Measurements from ENCODE around the gene LIPC.

LIPC gene

DNA sequence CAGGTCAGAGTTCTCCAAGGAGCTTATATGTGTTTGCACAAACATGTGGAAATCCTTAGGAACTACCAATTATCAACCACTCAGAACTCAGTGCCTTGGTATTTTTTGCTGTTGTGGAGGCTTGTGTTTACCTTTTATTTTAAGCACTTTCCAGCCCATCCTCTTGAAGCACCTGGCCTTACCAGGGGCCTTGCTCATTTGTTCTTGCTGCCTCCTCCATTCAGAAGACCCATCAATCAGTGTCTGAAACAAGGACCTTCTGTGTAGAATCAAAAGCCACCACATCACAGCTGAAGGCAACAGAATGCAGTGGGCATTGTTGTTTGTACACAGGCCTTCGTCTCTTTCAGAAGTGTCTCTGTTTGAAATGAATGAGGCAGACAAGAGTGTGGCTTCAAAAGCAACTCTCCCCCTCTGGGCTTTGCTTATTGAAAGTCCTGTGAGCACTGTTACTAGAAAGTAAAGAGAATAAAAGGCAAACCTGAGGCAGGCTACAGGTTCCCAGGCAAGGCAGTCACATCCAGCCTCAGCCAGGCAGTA lies 24.5 kb upstream of the LIPC start:
- Histone ChIP-seq H3K27me3 (ENCODE audit: control insufficient read depth in 1 of 2, insufficient read depth in 2 of 2, low read length in 2 of 2) (no peaks in the 10 kb centered on the region), H3K9ac (ENCODE audit: low read length) (no peak overlapping the region), H3K9me3 (ENCODE audit: low read length) (no peaks in the 10 kb centered on the region), H3K4me1 (ENCODE audit: insufficient read depth, low read length) (peaks cover 7% of the 10 kb centered on the region), H3K36me3 (ENCODE audit: insufficient read depth, low read length) (no peaks in the 10 kb centered on the region), H3K4me3 (ENCODE audit: low read depth in 1 of 2, low read length in 2 of 2) (no peak overlapping the region), H3K27ac (ENCODE audit: low read depth, low read length) (no peak overlapping the region)

DNA sequence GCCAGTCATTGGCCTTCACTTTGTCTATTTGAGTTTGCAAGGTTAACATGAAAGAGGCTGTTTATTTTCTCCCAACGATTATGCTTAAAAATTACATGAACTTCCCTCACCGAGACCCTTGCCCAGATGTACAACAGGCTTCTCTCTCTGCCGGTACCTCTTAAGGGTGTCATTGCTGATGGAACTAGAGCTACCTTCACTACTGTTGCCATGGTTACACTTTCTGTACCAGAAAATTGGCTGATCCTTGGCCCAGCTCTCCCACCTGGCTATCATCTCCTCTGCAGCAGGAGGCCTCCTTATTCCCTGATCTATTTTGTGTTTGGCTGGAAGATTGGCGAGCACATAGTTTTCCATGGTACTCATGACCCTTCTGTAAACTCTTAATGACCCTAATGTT lies 24.0 kb upstream of the LIPC start:
- Histone ChIP-seq H3K4me3 (ENCODE audit: low read depth in 1 of 2, low read length in 2 of 2) (no peak overlapping the region), H3K27me3 (ENCODE audit: control insufficient read depth in 1 of 2, insufficient read depth in 2 of 2, low read length in 2 of 2) (no peaks in the 10 kb centered on the region), H3K9me3 (ENCODE audit: low read length) (no peaks in the 10 kb centered on the region), H3K36me3 (ENCODE audit: insufficient read depth, low read length) (no peaks in the 10 kb centered on the region), H3K27ac (ENCODE audit: low read depth, low read length) (no peak overlapping the region), H3K4me1 (ENCODE audit: insufficient read depth, low read length) (peaks cover 2% of the 10 kb centered on the region), H3K9ac (ENCODE audit: low read length) (no peak overlapping the region)

DNA sequence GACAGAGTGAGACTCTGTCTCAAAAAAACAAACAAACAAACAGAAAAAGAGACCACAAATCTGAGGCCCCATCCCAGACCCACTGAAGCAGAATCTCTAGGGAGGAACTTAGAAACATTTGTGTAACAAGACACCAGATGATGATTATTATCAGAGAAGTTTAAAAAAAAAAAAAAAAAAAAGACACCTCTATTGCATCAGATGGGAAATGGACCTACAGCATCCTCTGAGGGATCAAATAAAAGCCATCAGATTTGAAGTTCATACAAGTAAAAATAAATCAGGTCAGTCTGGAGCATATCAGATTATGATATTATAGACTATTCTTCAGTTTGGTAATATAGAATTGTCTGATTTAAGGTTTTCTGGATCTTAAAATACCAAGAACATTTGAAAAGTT lies 21.9 kb upstream of the LIPC start:
- no peaks in the 10 kb centered on the region for H3K4me1 ChIP-seq (ENCODE audit: insufficient read depth, low read length)
- no peaks in the 10 kb centered on the region for H3K9me3 ChIP-seq (ENCODE audit: low read length)
- no peaks in the 10 kb centered on the region for H3K27me3 ChIP-seq (ENCODE audit: control insufficient read depth in 1 of 2, insufficient read depth in 2 of 2, low read length in 2 of 2)
- no peak overlapping the region for H3K27ac ChIP-seq (ENCODE audit: low read depth, low read length)
- no peak overlapping the region for H3K4me3 ChIP-seq (ENCODE audit: low read depth in 1 of 2, low read length in 2 of 2)
- no peaks in the 10 kb centered on the region for H3K36me3 ChIP-seq (ENCODE audit: insufficient read depth, low read length)
- H3K9ac ChIP-seq (ENCODE audit: low read length) = no peak overlapping the region

DNA sequence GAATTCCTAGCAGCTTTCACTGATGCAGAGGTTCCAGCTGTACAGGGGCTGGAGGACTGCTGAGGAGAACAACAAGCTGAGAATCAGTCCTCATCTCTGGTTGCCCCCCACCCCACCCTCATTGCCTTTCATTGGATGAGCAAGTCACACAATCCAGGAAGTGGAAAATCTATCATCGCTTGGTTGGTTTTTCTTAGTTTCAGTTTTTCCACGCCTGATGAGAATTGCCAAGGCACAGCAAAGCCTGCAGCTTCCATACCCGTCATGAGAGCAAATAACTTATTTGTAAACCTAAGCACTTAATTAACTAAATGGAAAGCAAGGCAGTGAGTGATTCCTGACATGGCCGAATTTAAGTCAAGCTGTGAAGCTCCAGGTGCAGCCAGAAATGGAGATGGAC lies 21.4 kb upstream of the LIPC start:
- Histone ChIP-seq H3K27ac (ENCODE audit: low read depth, low read length) (no peak overlapping the region), H3K4me1 (ENCODE audit: insufficient read depth, low read length) (no peaks in the 10 kb centered on the region), H3K27me3 (ENCODE audit: control insufficient read depth in 1 of 2, insufficient read depth in 2 of 2, low read length in 2 of 2) (no peaks in the 10 kb centered on the region), H3K9me3 (ENCODE audit: low read length) (no peaks in the 10 kb centered on the region), H3K36me3 (ENCODE audit: insufficient read depth, low read length) (no peaks in the 10 kb centered on the region), H3K4me3 (ENCODE audit: low read depth in 1 of 2, low read length in 2 of 2) (no peak overlapping the region), H3K9ac (ENCODE audit: low read length) (no peak overlapping the region)

DNA sequence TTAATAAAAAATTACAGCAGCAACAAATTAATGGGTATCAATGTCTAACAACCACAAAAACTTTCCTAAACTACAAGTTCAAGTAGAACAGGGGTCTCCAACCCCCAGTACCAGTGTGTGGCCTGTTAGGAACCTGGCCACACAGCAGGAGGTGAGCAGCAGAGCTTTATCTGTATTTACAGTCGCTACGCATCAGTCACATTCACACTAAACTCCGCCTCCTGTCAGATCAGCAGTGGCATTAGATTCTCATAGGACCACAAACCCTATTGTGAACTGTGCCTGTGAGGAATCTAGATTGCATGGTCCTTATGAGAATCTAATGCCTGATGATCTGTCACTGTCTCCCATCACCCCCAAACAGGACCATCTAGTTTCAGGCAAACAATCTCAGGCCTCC lies 18.5 kb upstream of the LIPC start:
- Histone ChIP-seq H3K4me3 (ENCODE audit: low read depth in 1 of 2, low read length in 2 of 2) (no peak overlapping the region), H3K36me3 (ENCODE audit: insufficient read depth, low read length) (no peaks in the 10 kb centered on the region), H3K27me3 (ENCODE audit: control insufficient read depth in 1 of 2, insufficient read depth in 2 of 2, low read length in 2 of 2) (no peaks in the 10 kb centered on the region), H3K9ac (ENCODE audit: low read length) (no peak overlapping the region), H3K4me1 (ENCODE audit: insufficient read depth, low read length) (no peaks in the 10 kb centered on the region), H3K9me3 (ENCODE audit: low read length) (no peaks in the 10 kb centered on the region), H3K27ac (ENCODE audit: low read depth, low read length) (no peak overlapping the region)

DNA sequence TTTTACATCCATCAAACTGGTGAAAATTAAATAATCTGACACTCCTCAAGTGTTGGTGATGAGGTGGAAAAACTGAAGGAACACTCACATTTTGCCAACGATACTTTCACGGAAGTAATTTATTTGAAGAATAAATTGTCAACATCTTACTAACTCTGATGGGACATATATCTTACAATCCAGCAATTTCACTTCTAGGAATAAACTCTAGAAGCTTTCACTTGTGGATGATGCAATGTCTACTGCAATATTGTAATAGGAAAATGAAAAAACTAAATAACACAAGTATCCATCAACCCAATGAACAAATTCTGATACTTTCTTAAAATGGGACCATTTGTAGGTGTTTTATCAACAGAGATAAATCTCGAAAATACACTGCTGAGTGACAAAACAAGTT lies 16.2 kb upstream of the LIPC start:
- H3K27ac ChIP-seq (ENCODE audit: low read depth, low read length) = no peak overlapping the region
- no peaks in the 10 kb centered on the region for H3K36me3 ChIP-seq (ENCODE audit: insufficient read depth, low read length)
- H3K4me1 ChIP-seq (ENCODE audit: insufficient read depth, low read length) = no peaks in the 10 kb centered on the region
- H3K9ac ChIP-seq (ENCODE audit: low read length) = no peak overlapping the region
- no peak overlapping the region for H3K4me3 ChIP-seq (ENCODE audit: low read depth in 1 of 2, low read length in 2 of 2)
- no peaks in the 10 kb centered on the region for H3K27me3 ChIP-seq (ENCODE audit: control insufficient read depth in 1 of 2, insufficient read depth in 2 of 2, low read length in 2 of 2)
- no peaks in the 10 kb centered on the region for H3K9me3 ChIP-seq (ENCODE audit: low read length)

DNA sequence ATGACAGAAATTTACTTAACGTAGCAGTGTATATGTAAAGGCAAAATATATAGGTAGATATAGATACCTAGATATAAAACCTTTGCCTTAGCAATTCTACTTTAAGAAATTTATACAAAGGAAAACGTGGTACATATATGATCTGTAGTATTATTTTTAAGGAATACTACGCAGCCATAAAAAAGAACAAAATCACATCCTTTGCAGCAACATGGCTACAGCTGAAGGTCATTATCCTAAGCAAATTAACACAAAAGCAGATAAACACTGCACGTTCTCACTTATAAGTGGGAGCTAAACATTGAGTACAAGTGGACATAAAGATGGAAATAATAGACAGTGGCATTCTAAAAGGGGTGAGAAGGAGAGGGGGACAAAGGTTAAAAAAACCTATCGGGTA lies 14.8 kb upstream of the LIPC start:
- H3K4me1 ChIP-seq (ENCODE audit: insufficient read depth, low read length) = no peaks in the 10 kb centered on the region

DNA sequence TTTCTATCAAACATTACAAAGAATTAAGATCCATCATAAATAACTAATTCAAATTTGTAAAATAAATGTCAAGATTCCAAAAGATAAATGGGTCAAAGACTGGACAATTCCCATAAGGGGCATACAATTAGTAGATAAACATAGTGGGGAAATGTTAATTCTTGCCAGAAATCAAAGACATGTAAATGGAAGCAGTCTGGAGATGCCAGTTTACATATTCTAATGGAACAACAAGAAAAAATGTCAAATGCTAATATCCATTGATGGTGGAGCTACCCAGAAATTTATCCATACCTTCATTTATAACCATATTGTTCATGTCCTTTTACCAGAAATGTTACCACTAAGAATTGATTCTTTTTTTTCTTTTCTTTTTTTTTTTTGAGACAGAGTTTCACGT lies 13.7 kb upstream of the LIPC start:
- no peak overlapping the region for H3K4me3 ChIP-seq (ENCODE audit: low read depth in 1 of 2, low read length in 2 of 2)
- no peak overlapping the region for H3K27ac ChIP-seq (ENCODE audit: low read depth, low read length)
- no peaks in the 10 kb centered on the region for H3K27me3 ChIP-seq (ENCODE audit: control insufficient read depth in 1 of 2, insufficient read depth in 2 of 2, low read length in 2 of 2)
- no peaks in the 10 kb centered on the region for H3K4me1 ChIP-seq (ENCODE audit: insufficient read depth, low read length)
- no peaks in the 10 kb centered on the region for H3K36me3 ChIP-seq (ENCODE audit: insufficient read depth, low read length)
- no peaks in the 10 kb centered on the region for H3K9me3 ChIP-seq (ENCODE audit: low read length)
- no peak overlapping the region for H3K9ac ChIP-seq (ENCODE audit: low read length)

More for the DNA sequence above, 14.8 kb upstream of the LIPC start:
- no peaks in the 10 kb centered on the region for H3K27me3 ChIP-seq (ENCODE audit: control insufficient read depth in 1 of 2, insufficient read depth in 2 of 2, low read length in 2 of 2)
- no peaks in the 10 kb centered on the region for H3K9me3 ChIP-seq (ENCODE audit: low read length)
- H3K9ac ChIP-seq (ENCODE audit: low read length) = no peak overlapping the region
- no peak overlapping the region for H3K27ac ChIP-seq (ENCODE audit: low read depth, low read length)
- no peak overlapping the region for H3K4me3 ChIP-seq (ENCODE audit: low read depth in 1 of 2, low read length in 2 of 2)
- no peaks in the 10 kb centered on the region for H3K36me3 ChIP-seq (ENCODE audit: insufficient read depth, low read length)

DNA sequence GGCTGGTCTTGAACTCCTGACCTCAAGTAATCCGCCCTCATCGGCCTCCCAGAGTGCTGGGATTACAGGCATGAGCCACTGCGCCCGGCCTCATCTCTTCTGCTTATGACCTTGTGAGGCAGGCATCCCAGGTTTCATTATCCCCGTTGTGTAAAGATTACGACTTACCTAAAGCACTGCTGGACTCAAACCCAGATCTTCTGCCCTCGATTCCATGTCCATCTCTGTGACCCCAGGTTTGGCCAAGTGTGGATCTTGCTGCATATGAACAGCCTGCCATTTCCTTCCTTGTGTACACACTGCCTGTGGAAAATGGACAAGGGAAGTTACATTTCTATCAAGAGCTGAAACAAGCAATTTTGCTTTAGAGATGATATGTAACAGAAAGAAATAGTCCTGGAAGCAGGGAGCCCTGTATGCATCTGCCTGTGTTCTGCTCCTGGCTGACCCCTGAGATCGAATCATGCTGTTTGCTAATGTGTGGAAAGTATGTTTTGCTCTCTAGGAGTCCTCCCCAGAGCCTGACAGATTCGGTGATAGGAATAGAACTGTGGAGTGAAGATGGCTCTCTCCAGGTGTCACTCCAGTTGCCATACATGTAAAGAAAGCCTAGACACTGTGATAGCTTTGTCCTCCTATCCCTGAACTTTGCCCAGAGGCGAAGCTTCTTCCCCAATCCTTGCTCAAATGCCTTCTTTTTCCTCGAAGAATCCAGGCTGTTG lies 11.8 kb upstream of the LIPC start:
- Histone ChIP-seq H3K9ac (ENCODE audit: low read length) (no peak overlapping the region), H3K36me3 (ENCODE audit: insufficient read depth, low read length) (no peaks in the 10 kb centered on the region), H3K27ac (ENCODE audit: low read depth, low read length) (no peak overlapping the region), H3K4me1 (ENCODE audit: insufficient read depth, low read length) (no peaks in the 10 kb centered on the region), H3K27me3 (ENCODE audit: control insufficient read depth in 1 of 2, insufficient read depth in 2 of 2, low read length in 2 of 2) (no peaks in the 10 kb centered on the region), H3K9me3 (ENCODE audit: low read length) (no peaks in the 10 kb centered on the region), H3K4me3 (ENCODE audit: low read depth in 1 of 2, low read length in 2 of 2) (no peak overlapping the region)

DNA sequence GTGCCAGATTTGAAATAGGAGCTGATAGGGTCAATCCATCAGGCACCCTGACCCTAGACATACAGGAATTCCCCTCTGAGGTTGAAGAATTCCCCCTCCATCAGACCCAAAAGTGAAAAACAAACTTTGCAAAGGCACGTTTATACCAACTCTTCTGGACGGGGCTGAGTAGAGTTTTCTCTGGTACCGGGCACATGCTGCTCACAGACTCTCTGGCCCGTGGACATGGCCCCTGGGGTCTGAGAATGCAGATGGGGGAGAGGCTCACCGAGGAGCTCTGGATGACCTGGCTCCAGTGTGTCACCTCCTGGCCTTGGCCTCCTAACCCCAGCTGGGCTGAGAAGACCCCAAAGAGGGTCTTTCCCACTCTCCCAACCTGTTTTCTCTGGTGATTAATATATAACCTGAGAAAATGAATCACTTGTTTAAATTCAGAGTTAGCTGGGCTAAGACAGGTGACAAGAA lies 11.2 kb upstream of the LIPC start:
- Histone ChIP-seq H3K9ac (ENCODE audit: low read length) (no peak overlapping the region), H3K4me1 (ENCODE audit: insufficient read depth, low read length) (no peaks in the 10 kb centered on the region)

DNA sequence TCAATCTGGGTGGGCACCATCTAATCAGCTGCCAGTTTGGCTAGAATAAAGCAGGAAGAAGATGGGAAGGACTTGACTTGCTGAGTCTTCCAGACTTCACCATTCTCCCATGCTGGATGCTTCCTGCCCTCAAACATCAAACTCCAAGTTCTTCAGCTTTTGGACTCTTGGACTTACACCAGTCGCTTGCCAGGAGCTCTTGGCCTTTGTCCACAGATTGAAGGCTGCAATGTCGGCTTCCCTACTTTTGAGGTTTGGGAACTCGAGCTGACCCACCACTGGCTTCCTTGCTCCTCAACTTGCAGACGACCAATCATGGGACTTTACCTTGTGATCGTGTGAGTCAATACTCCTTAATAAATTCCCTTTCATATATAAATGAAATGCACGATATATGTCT lies 8.6 kb upstream of the LIPC start:
- Histone ChIP-seq H3K4me3 (ENCODE audit: low read depth in 1 of 2, low read length in 2 of 2) (no peak overlapping the region), H3K27ac (ENCODE audit: low read depth, low read length) (no peak overlapping the region), H3K27me3 (ENCODE audit: control insufficient read depth in 1 of 2, insufficient read depth in 2 of 2, low read length in 2 of 2) (no peaks in the 10 kb centered on the region), H3K4me1 (ENCODE audit: insufficient read depth, low read length) (no peaks in the 10 kb centered on the region), H3K36me3 (ENCODE audit: insufficient read depth, low read length) (no peaks in the 10 kb centered on the region), H3K9ac (ENCODE audit: low read length) (no peak overlapping the region), H3K9me3 (ENCODE audit: low read length) (no peaks in the 10 kb centered on the region)

More for the DNA sequence above, 11.2 kb upstream of the LIPC start:
- Histone ChIP-seq H3K9me3 (ENCODE audit: low read length) (no peaks in the 10 kb centered on the region), H3K36me3 (ENCODE audit: insufficient read depth, low read length) (no peaks in the 10 kb centered on the region), H3K27ac (ENCODE audit: low read depth, low read length) (no peak overlapping the region), H3K27me3 (ENCODE audit: control insufficient read depth in 1 of 2, insufficient read depth in 2 of 2, low read length in 2 of 2) (no peaks in the 10 kb centered on the region), H3K4me3 (ENCODE audit: low read depth in 1 of 2, low read length in 2 of 2) (no peak overlapping the region)

All from muscle layer of colon (tissue), 2 donors.